ENCODE measurements around the gene SMYD5.
A peak's percentile ranks its signal among the peaks of the same experiment; 100 is the strongest.

SMYD5 gene

DNA sequence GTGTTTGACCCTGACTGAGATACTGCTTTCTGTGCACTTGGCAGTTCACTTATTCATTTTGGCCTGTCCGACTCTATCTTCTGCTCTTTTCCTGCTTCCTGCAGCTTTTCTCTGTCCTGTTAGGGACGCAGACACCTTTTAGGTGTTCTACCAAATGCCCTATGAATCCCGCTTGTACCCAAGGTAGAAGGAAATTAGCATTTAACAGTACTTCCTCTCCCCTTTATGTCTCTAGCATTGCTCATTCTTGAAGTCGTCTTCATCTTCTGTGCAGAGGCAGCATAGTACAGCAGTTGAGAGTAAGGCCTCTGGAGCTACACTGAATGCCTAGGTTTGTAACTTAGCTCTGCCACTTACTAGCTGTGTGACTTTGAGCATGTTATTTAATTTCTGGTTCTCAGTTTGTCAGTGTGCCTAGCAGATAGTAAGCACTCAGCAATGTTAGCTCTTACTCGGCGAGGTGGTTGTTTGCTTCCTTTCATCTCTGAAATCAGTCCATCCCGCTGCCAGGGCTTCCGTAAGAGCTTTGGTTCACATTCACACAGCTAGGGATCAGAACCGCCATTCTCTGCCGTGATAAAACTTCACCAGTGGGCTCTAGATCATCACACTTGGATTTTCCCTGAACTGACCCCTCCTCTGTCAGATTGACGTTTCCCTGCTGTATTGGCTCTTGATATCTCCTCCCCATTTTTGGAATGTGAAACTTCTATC lies 21.4 kb downstream of the SMYD5 start:
- no peaks in the 10 kb centered on the region for H3K9me3 ChIP-seq (ENCODE audit: insufficient read depth, low read depth, low read length)
- H3K4me3 ChIP-seq (ENCODE audit: low read depth, low read length), result peak overlapping the region; percentile 87
- DNase-seq, result no peak
- H3K14ac ChIP-seq (ENCODE audit: low read length), result no peak overlapping the region
- peak overlapping the region; percentile 93 for H3K9ac ChIP-seq (ENCODE audit: low read length)
- no peak overlapping the region for H4K91ac ChIP-seq (ENCODE audit: low read depth, low read length)
- peaks cover 13% of the 10 kb centered on the region for H3K79me1 ChIP-seq (ENCODE audit: low read length)
- peak overlapping the region; percentile 76 for H3K4ac ChIP-seq (ENCODE audit: low read depth, low read length)
- H3K36me3 ChIP-seq (ENCODE audit: control insufficient read depth in 1 of 2, insufficient read depth in 2 of 2, low read length in 2 of 2), result peaks cover 2 to 12% of the 10 kb centered on the region in 2 experiments
- H2BK120ac ChIP-seq (ENCODE audit: insufficient read depth, low read length, poor library complexity), result no peak overlapping the region
- peaks cover 11 to 12% of the 10 kb centered on the region in 2 experiments for H3K4me1 ChIP-seq (ENCODE audit: control insufficient read depth in 1 of 2, insufficient read depth in 2 of 2, low read length in 2 of 2)
- peaks cover 24% of the 10 kb centered on the region for H3K79me2 ChIP-seq (ENCODE audit: control insufficient read depth, insufficient read depth, low read length, poor library complexity)
- H2BK12ac ChIP-seq (ENCODE audit: low read length), result no peak overlapping the region
- H3K4me2 ChIP-seq (ENCODE audit: low read length), result peak overlapping the region; percentile 92
- H4K12ac ChIP-seq (ENCODE audit: low read depth, low read length), result no peak overlapping the region
- H2BK5ac ChIP-seq (ENCODE audit: low read depth, low read length, poor library complexity), result no peak overlapping the region
- no peak overlapping the region for H2AFZ ChIP-seq (ENCODE audit: insufficient read depth, low read length, poor library complexity)
- H3K18ac ChIP-seq (ENCODE audit: low read length), result no peak overlapping the region
- no peak overlapping the region for H3K23ac ChIP-seq (ENCODE audit: low read length)
- WGBS (ENCODE audit: extremely low coverage, insufficient coverage, insufficient read length), result no CpG with 5 or more reads among the region's 11 CpGs
- H4K8ac ChIP-seq (ENCODE audit: low read depth, low read length), result no peak overlapping the region
- H3K27ac ChIP-seq (ENCODE audit: low read depth, low read length), result no peak overlapping the region
- H3K27me3 ChIP-seq (ENCODE audit: insufficient read depth, low read length), result no peaks in the 10 kb centered on the region
- H2AK5ac ChIP-seq (ENCODE audit: low read length), result no peak overlapping the region

DNA sequence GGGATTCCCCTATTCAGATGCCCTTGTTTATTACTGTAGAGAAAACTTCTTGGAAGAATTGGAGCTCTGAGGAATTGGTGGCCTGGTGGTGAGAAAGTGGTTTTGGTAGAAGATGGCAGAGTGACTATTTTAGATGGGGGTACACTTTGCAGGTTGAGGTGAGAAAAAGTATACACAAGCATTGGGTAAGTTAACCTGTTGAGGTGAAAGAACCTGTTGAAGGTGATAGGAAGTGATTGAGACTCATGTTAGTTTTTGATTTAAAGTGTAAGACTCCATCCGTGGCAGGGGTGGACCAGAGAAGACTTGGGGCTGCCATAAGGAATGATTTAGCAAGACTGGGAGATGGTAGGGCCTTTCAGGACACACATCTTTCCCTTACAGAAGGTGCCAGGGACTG lies 23.1 kb downstream of the SMYD5 start:
- H3K18ac ChIP-seq (ENCODE audit: low read length), result no peak overlapping the region
- H3K23ac ChIP-seq (ENCODE audit: low read length), result no peak overlapping the region
- H3K27me3 ChIP-seq (ENCODE audit: insufficient read depth, low read length), result no peaks in the 10 kb centered on the region
- WGBS (ENCODE audit: extremely low coverage, insufficient coverage, insufficient read length), result no CpG with 5 or more reads among the region's 1 CpG
- no peak overlapping the region for H3K9ac ChIP-seq (ENCODE audit: low read length)
- peaks cover 13% of the 10 kb centered on the region for H3K79me1 ChIP-seq (ENCODE audit: low read length)
- H3K9me3 ChIP-seq (ENCODE audit: insufficient read depth, low read depth, low read length), result no peaks in the 10 kb centered on the region
- H2AFZ ChIP-seq (ENCODE audit: insufficient read depth, low read length, poor library complexity), result no peak overlapping the region
- peaks cover 24% of the 10 kb centered on the region for H3K79me2 ChIP-seq (ENCODE audit: control insufficient read depth, insufficient read depth, low read length, poor library complexity)
- H2BK120ac ChIP-seq (ENCODE audit: insufficient read depth, low read length, poor library complexity), result no peak overlapping the region
- no peak for DNase-seq
- H3K4me1 ChIP-seq (ENCODE audit: control insufficient read depth in 1 of 2, insufficient read depth in 2 of 2, low read length in 2 of 2), result peaks cover 11 to 12% of the 10 kb centered on the region in 2 experiments
- H3K36me3 ChIP-seq (ENCODE audit: control insufficient read depth in 1 of 2, insufficient read depth in 2 of 2, low read length in 2 of 2), result peaks cover 2 to 12% of the 10 kb centered on the region in 2 experiments
- no peak overlapping the region for H3K4me3 ChIP-seq (ENCODE audit: low read depth, low read length)
- no peak overlapping the region for H3K4me2 ChIP-seq (ENCODE audit: low read length)
- H4K12ac ChIP-seq (ENCODE audit: low read depth, low read length), result no peak overlapping the region
- no peak overlapping the region for H3K14ac ChIP-seq (ENCODE audit: low read length)
- H3K4ac ChIP-seq (ENCODE audit: low read depth, low read length), result peak overlapping the region; percentile 86
- no peak overlapping the region for H4K8ac ChIP-seq (ENCODE audit: low read depth, low read length)
- H3K27ac ChIP-seq (ENCODE audit: low read depth, low read length), result no peak overlapping the region
- no peak overlapping the region for H2BK5ac ChIP-seq (ENCODE audit: low read depth, low read length, poor library complexity)
- H2BK12ac ChIP-seq (ENCODE audit: low read length), result no peak overlapping the region
- no peak overlapping the region for H4K91ac ChIP-seq (ENCODE audit: low read depth, low read length)
- no peak overlapping the region for H2AK5ac ChIP-seq (ENCODE audit: low read length)

DNA sequence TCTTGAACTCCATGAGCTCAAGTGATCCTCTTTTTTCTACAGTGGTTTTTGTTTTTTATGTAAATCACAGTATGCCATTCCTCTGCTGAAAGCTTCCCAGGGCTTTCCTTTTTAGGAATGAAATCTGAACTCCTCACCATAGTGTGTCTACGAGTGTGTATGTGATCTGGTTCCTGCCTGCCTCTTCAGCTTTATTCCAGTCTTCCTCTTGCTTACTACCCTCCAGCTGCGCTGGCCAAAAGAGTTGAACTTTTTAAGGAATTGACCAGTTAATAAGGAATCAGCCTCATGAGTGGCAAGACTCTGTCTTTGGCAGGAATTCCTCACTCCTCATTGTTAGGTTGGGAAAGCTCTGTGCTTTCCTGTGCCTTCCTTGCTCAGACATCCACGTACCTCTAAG lies 24.1 kb downstream of the SMYD5 start:
- Histone ChIP-seq H4K8ac (ENCODE audit: low read depth, low read length) (no peak overlapping the region), H3K79me2 (ENCODE audit: control insufficient read depth, insufficient read depth, low read length, poor library complexity) (peaks cover 24% of the 10 kb centered on the region)
- no CpG with 5 or more reads among the region's 3 CpGs for WGBS (ENCODE audit: extremely low coverage, insufficient coverage, insufficient read length)

DNA sequence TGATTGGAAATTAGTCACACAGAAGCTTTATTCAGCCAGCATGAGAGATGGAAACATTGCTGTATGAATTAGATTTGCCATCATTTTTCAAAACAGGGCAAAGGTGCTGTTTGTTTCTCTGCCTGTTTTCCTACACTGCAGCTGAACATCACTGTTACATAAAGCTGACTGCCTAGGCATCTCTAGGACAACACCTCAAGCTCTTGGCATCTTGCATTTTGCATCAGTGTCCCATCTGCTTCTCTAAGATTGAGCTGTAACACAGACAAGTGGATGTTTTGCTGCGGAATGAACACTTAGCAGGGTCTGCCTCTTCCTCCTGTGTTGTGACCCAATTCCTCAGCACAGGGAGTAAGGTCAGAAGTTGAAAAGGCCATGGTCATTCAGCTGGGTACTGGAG lies 24.9 kb downstream of the SMYD5 start:
- Histone ChIP-seq H4K91ac (ENCODE audit: low read depth, low read length) (no peak overlapping the region), H3K23ac (ENCODE audit: low read length) (no peak overlapping the region), H3K9ac (ENCODE audit: low read length) (no peak overlapping the region), H3K27me3 (ENCODE audit: insufficient read depth, low read length) (no peaks in the 10 kb centered on the region), H3K36me3 (ENCODE audit: control insufficient read depth in 1 of 2, insufficient read depth in 2 of 2, low read length in 2 of 2) (peaks cover 4 to 15% of the 10 kb centered on the region in 2 experiments), H2BK120ac (ENCODE audit: insufficient read depth, low read length, poor library complexity) (no peak overlapping the region), H3K27ac (ENCODE audit: low read depth, low read length) (no peak overlapping the region), H2BK12ac (ENCODE audit: low read length) (no peak overlapping the region), H3K4me1 (ENCODE audit: control insufficient read depth in 1 of 2, insufficient read depth in 2 of 2, low read length in 2 of 2) (peaks cover 7 to 8% of the 10 kb centered on the region in 2 experiments), H4K12ac (ENCODE audit: low read depth, low read length) (no peak overlapping the region), H3K4me2 (ENCODE audit: low read length) (no peak overlapping the region), H3K79me1 (ENCODE audit: low read length) (peaks cover 5% of the 10 kb centered on the region), H3K9me3 (ENCODE audit: insufficient read depth, low read depth, low read length) (no peaks in the 10 kb centered on the region), H4K8ac (ENCODE audit: low read depth, low read length) (no peak overlapping the region), H3K4ac (ENCODE audit: low read depth, low read length) (no peak overlapping the region), H2AFZ (ENCODE audit: insufficient read depth, low read length, poor library complexity) (no peak overlapping the region), H3K4me3 (ENCODE audit: low read depth, low read length) (no peak overlapping the region), H2AK5ac (ENCODE audit: low read length) (no peak overlapping the region), H2BK5ac (ENCODE audit: low read depth, low read length, poor library complexity) (no peak overlapping the region), H3K14ac (ENCODE audit: low read length) (no peak overlapping the region), H3K79me2 (ENCODE audit: control insufficient read depth, insufficient read depth, low read length, poor library complexity) (peaks cover 24% of the 10 kb centered on the region), H3K18ac (ENCODE audit: low read length) (no peak overlapping the region)
- DNase-seq, result no peak
- WGBS (ENCODE audit: extremely low coverage, insufficient coverage, insufficient read length), result no CpG with 5 or more reads among the region's 1 CpG

More for the DNA sequence above, 24.1 kb downstream of the SMYD5 start:
- Histone ChIP-seq H3K4me1 (ENCODE audit: control insufficient read depth in 1 of 2, insufficient read depth in 2 of 2, low read length in 2 of 2) (peaks cover 7 to 8% of the 10 kb centered on the region in 2 experiments), H3K4ac (ENCODE audit: low read depth, low read length) (peak overlapping the region; percentile 27), H3K4me3 (ENCODE audit: low read depth, low read length) (no peak overlapping the region), H2AFZ (ENCODE audit: insufficient read depth, low read length, poor library complexity) (no peak overlapping the region), H3K9ac (ENCODE audit: low read length) (no peak overlapping the region), H2BK12ac (ENCODE audit: low read length) (no peak overlapping the region), H3K18ac (ENCODE audit: low read length) (no peak overlapping the region), H3K27ac (ENCODE audit: low read depth, low read length) (no peak overlapping the region), H4K91ac (ENCODE audit: low read depth, low read length) (no peak overlapping the region), H3K4me2 (ENCODE audit: low read length) (no peak overlapping the region), H2AK5ac (ENCODE audit: low read length) (no peak overlapping the region), H3K79me1 (ENCODE audit: low read length) (peaks cover 11% of the 10 kb centered on the region), H3K14ac (ENCODE audit: low read length) (no peak overlapping the region), H4K12ac (ENCODE audit: low read depth, low read length) (no peak overlapping the region), H3K36me3 (ENCODE audit: control insufficient read depth in 1 of 2, insufficient read depth in 2 of 2, low read length in 2 of 2) (peaks cover 4 to 15% of the 10 kb centered on the region in 2 experiments), H2BK5ac (ENCODE audit: low read depth, low read length, poor library complexity) (no peak overlapping the region), H3K9me3 (ENCODE audit: insufficient read depth, low read depth, low read length) (no peaks in the 10 kb centered on the region), H2BK120ac (ENCODE audit: insufficient read depth, low read length, poor library complexity) (no peak overlapping the region), H3K27me3 (ENCODE audit: insufficient read depth, low read length) (no peaks in the 10 kb centered on the region), H3K23ac (ENCODE audit: low read length) (no peak overlapping the region)
- no peak for DNase-seq

All from trophoblast cell (in vitro differentiated cells and primary cell).